GM21576 (cell line): ENCODE data around the gene KRT74.

Experiments
- ATAC-seq: cut with Tn5 transposase; IDR thresholded peaks from one replicate; pipeline ENCODE4 v1.9.1; 2021; ENCODE audit warnings: mild to moderate bottlenecking, moderate library complexity; ENCODE audit not compliant: unreplicated experiment

The KRT74 gene

GRCh38 chr12:52539821-52540173 is 33.8 kb downstream of the KRT74 start:
- ATAC-seq: no peak

- ATAC-seq: no peak
Measured at GRCh38 chr12:52539083-52539820, 34.4 kb downstream of the KRT74 start.

- no peak for ATAC-seq
Measured at GRCh38 chr12:52537101-52537500, 36.5 kb downstream of the KRT74 start.

- no peak for ATAC-seq
Measured at GRCh38 chr12:52535574-52535973, 38.1 kb downstream of the KRT74 start.

- ATAC-seq: no peak
Measured at GRCh38 chr12:52534482-52534881, 39.2 kb downstream of the KRT74 start.

DNA sequence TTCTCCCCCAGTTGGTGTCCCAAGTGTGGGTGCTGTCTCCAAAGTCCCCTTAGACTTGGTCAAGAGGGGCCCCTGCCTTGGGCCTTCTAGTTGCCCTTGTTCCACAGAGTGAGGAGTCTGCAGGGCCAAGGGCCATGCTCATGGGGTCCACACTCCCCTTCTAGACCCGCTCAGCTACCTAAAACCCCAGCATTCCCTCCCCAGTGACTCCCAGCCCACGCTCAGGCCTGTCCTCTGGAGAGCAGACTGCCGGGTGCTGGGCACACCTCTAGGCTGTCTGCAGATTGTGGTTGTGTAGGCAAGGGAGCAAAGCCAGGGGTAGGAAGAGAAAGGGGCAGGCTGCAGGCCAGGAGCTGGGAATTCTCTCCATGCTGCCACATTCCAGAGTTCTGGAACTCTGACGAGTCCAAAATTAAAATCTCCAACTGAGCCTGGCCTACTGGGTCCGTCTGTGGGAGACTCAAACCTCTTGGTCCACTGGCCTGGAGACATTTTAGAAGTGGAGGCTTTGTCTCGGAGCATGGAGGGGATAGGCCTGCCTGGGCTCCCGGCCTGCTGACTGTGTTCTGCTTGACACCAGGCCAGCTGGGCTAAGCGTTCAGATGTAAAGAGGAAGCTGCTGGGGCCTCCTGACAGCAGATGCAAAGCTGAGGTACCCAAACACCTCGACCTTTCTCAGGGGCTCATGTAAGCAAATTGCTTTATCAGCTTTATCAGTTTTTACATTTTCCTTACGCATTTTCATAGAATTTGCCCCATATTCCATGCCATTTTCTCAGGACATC is 39.8 kb downstream of the KRT74 start:
- no peak for ATAC-seq

GRCh38 chr12:52532636-52533035 is 41.0 kb downstream of the KRT74 start:
- ATAC-seq: no peak

DNA sequence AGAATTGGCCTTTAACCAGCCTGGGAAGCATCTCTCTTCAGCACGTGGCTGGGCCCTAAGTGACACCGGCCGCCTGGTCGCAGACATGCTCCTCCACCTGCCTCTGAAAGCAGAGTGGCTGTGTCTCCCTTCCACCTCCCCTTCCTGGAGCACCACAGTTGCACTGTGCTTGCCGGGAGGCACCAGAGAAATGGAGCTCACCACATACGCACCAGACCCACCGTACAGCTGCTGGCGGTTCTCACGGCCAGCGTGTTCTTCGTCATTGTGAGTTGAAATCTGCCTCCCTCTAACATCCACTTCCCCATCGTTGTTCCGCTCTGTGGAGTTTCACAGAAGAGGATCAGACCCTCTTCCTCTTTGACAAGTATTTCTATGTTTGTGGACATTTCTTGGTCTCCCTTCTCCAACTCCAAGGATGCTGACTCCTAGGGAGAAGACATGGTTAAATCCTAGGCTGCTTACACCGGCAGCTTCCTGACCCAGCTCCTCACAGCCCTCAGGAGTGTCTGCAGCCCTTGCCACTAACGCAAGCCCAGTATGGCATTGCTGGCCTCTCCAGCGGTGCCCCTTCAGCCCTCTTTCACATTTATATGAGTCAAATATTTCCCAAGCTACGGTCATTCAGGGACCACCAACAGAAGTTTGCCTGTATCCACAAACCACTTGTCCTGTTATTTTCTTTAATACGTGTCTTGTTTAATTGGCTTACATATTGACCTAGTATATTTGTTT is 41.9 kb downstream of the KRT74 start:
- ATAC-seq: no peak

DNA sequence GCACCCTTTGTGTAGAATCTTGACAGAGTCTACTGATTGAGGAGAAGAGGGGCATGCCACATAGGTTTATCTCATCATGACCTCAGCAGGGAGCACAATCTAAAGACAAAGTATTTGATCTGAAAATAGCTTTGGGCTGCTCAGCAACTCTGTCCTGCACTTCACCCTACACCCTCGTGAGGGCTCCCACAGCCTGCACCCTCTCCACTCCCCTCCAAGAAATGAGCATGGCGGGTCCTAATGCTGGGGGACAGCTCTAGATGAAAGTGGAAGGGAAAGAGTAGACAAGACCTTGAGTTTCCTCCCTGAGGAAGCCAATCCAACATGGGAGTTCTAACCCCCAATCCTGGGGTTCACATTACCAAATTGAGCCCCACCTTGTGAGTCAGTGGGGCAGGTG is 42.7 kb downstream of the KRT74 start:
- ATAC-seq: no peak

DNA sequence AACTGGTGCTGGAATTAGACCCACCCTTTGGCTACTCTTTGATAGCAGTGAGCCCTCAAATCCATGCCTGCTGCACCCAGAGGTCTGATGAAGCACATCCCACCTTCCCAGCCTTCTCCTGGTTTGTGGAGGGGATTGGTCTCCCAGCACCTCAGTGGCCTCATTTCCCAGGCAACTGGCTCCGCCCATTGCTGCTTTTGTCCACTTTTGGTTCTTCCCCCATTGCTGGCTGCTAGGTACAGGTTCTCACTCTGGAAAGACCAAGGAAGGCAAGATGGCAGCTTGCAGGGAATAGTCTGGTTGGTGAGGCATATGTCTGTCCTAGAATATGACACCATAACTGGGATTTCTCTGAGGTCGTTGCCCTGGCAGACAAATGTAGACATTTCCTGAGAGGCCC is 43.3 kb downstream of the KRT74 start:
- no peak for ATAC-seq

DNA sequence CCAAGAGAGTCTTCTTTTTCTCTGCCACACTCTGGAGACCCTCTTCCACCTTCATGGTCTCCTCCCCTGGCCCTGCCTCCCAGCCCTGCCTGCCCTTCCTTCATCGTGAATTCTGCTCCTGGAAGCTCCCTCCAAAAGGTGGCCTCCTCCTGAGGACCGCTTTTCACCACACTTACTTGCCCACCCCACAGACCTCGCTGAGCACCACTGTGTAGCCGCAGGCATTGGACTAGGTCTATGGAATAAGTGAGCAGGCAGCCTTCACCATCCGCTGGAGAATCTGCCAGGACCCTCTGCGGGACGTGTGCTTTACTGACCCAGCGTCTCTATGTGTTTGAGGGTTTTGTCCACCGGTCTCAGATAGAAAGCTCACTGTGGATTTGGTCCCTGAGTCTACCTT is 43.8 kb downstream of the KRT74 start:
- ATAC-seq: no peak

GRCh38 chr12:52529417-52529816 is 44.2 kb downstream of the KRT74 start:
- ATAC-seq: no peak

GRCh38 chr12:52528641-52529143 is 45.0 kb downstream of the KRT74 start:
- no peak for ATAC-seq

DNA sequence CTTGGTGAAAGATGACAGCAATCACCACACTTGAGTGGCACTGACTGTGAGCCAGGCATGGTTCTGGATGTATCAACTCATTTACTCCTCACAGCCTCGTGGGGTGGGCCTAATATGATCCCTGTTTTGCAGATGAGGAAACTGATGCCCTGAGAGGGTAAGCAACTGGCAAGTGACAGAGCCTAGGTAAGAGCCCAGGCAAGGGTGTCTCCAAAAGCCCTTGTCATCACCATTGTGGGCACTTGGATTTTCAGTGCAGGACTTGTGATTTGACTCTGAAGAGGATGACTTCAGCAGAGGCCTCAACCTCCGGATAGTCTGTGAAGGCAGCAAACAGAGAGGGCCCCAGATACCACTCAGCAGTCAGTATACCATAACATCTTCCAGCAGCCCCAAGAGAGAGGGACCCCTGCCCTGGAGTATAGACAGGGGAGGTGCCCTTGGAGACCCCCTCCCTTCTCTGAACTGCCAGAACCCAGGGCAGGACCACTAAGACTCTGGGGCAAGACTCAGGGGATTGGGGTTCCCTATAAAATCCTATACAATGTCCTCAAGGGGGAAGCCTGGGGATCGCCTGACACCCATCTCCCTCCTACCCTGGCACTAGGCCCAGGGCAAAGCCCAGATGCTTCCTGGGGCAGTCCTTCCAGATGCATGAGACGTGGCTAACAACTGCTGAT is 46.4 kb downstream of the KRT74 start:
- ATAC-seq: no peak

GRCh38 chr12:52526511-52526951 is 47.1 kb downstream of the KRT74 start:
- no peak for ATAC-seq

- no peak for ATAC-seq
Measured at GRCh38 chr12:52525661-52526499, 47.8 kb downstream of the KRT74 start.

DNA sequence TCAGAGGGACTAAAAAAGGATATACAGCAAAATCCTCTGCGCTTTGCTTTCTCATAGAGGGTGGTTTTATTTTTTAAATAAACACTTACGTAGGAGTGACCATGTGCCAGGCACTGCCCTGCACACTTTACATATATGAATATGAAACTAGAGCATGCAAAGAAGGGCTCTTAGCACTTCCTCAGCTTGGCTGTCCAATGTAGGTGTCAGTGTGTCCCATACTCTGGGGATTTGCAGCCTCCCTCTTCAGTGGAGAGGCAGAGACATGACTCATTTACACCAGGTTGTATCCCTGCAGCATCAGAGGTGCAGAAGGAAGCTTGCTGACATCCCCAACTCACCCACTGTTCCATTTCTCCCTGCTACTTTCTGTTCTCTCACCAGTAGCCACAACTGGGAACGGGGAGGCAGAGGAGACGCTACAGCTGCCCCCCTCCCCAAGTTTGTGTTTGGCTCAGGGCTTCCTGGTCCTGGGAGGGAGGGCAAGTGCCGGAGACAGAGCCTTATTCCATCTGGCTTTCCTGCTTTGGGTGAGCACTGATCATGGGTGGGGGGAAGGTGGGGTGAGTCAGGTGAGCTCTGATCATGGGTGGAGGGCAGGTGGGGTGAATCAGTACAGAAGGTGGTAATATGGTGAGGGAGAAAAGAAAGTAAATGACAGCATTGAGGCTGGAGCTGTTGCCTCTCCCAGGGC is 48.6 kb downstream of the KRT74 start:
- no peak for ATAC-seq

DNA sequence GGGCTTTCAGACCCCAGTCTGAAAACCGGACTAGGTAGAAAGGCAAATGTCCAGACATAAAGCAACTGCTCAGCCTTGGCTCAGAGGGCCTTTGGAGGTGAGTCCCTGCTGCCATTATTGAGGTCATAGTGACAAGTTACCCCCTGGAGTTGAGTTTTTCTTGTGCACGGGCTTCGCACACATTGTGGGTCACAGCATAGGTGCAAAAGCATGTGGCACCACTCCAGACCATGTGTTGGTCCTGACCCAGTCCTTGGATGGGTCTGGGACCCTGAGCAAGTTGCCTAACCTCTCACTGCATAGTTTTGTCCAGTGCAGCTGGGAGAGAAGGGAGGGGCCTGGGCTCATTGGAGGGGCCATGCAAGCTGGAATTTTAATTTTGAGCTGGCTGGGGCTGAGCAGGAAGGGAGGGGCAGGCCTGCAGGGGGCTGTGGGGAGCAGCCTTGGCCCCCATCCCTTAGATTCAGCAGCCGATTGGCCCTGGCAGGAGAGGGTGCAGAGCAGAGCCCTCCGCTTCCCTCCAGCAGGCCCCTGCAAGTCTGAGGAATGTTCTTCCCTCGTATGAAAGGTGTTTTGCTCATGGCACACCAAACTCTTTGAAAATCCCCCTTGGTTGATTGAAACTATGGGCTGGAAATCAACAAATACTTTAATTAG is 49.3 kb downstream of the KRT74 start:
- ATAC-seq: no peak

- no peak for ATAC-seq
Measured at GRCh38 chr12:52523824-52524223, 49.8 kb downstream of the KRT74 start.
